ENCODE measurements around the gene HDHD3.
"Not testable (repeated sequence)": the region's sequence is repeated elsewhere in the genome, so short reads cannot be mapped to it uniquely, and the experiment has no call there.

Gene HDHD3

DNA sequence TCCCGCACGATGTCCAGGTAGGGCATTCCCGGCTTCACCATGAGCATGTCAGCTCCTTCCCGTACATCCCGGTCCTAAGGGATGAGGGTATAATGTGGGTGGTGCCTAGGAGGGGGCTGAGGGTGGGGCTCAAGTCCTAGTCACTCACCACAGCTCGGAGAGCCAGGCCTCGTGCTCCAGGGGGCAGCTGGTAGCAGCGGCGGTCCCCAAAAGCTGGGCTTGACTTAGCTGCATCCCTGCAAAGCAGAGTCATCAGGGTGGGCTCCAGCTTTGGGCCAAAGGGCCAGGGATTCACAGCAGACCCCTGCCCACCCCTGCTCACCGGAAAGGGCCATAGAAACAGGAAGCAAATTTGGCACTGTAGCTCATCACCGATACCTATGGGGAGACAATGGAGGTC lies 12.7 kb upstream of the HDHD3 start:
- no peak for DNase-seq (ENCODE audit: low read depth, low spot score)

DNA sequence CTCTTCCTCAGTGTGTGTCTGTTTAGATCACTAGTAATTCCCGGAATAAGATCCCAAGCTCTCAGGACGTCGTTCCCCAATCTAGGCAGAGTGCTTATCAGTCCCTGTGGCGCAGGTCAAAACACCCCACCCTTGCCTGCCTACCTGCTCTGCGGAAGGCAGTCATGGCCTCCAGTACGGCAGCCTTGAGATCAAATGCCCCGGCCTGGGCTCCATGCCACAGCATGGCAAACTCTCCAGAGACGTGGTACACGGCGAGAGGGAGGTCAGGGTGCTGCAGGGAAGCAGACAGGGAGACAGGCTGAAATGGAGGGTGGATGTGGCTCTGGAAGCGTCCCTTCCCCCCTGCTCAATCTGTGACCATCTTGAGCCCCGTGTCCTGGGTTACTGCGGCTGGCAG lies 12.0 kb upstream of the HDHD3 start:
- no peak for DNase-seq (ENCODE audit: low read depth, low spot score)

DNA sequence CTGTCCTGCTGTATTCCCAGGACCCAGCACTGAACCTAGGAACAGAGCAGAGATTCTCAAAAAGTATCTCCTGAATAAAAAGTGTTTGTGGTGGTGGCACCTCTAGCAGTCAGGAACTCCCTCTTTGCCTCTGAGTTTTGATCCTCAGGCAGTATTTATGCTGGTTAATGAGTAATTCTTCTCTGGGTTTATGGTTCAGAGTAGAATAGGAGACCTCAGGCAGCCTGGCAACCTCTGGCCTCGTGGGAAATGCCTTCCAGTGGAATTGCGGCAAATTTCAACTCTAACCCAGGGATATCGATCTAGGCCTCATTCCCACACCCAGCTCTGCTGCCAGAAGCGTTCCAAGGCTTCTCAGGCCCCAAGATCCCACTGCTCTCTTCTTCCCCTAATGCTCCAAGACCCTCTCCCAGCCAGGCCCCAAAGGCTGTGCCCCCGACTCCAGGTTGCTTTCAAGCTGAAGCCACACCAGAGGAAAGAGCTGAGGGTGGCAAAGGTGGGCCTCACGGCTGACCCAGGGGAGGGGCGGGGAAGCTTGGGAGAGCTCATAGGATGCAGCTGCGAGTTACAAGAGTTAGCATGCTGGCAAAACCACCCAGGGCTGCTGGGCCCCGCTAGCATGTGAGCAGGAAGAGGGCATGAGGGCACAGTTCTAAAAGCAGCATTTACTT lies 10.9 kb upstream of the HDHD3 start:
- no peak for DNase-seq (ENCODE audit: low read depth, low spot score)

DNA sequence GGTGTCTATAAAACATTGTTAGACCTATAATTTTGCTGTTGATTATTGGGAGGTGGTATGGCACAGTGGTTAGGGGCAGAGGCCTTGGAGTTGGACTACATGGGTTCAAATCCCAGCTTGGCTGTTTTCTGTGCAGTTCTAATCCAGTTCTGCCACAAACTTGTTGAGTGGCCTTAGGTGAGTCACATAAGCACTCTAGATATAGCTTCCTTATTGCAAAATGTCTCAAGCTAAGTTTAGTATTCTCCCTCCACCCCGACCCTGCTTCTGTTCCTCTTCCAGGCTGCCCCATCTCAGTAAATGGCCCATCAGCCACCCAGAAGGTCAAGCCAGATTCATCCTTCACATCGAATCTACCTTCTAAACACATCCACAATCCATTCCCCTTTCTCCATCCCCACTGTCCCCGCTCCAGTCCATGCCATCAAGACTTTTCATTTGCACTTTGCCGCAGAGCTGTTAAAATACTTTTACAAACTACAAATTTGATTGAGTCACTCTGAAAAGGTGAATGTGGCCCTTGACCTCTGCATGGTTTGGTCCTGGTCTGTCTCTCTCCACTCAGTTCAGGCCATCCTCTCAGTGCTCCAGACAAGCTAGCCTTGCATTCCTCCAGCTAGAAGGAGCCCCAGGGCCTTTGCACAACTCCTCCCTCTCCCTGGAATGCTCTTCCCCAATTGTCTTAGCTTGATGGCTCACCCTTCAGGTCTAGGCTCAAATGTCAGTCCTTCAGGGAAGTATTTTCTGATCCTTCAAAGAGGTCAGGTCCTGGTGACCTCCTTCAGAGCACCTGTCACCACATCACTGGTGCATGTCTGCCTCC lies 10.0 kb upstream of the HDHD3 start:
- DNase-seq (ENCODE audit: low read depth, low spot score), result no peak

DNA sequence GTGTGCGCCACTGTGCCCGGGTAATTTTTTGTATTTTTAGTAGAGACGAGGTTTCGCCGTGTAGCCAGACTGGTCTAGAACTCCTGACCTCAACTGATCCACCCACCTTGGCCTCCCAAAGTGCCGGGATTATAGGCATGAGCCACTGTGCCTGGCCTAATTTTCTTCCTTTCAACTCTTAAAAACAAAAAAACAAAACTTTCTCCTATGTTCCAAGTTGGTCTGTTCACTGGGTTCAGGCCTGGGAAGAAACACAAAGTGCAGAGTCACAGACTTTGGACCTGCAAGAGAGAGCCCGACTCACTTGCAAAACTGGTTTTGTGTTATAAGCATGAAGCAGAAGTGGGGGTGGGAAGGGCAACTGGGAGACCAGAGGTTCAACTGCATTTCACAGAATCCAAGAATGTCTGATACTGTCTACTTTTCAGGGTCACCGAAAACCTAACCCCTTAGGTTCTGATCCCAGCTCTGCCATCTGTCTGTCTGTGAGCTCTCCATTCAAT lies 5.2 kb upstream of the HDHD3 start:
- no peak for DNase-seq (ENCODE audit: low read depth, low spot score)

DNA sequence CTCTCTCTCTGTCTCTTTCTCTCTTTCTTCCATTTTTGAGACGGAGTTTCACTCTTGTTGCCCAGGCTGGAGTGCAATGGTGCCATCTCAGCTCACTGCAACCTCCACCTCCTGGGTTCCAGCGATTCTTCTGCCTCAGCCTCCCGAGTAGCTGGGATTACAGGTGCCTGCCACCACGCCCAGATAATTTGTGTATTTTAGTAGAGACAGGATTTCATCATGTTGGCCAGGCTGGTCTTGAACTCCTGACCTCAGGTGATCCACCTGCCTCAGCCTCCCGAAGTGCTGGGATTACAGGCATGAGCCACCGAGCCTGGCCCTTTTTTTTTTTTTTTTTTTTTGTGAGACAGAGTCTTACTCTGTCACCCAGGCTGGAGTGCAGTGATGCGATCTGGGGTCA lies 4.7 kb upstream of the HDHD3 start:
- DNase-seq (ENCODE audit: low read depth, low spot score), result not testable (repeated sequence)

DNA sequence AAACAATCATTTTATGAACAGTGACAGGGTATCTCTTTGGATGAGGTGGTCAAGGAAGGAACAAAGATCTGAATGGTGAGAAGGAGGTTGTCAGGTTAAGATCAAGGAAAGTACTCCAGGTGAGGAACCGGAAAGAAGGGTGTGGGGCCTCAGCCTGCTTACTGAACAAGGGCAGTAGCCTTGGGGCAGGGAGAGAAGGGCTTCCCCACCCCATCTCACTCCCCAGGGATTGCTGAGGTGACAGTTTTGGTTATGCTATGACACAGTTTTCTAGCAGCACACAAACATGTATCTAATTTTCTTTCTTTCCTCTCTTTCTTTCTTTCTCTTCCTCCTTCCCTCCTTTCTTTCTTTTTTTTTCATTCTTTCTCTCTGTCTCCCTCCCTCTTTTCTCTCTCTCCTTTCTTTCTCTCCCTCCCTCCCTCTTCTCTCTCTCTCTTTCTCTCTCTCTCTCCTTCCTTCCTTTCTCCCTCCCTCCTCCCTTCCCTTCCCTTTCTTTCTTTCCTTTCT lies 4.1 kb upstream of the HDHD3 start:
- no peak for DNase-seq (ENCODE audit: low read depth, low spot score)

DNA sequence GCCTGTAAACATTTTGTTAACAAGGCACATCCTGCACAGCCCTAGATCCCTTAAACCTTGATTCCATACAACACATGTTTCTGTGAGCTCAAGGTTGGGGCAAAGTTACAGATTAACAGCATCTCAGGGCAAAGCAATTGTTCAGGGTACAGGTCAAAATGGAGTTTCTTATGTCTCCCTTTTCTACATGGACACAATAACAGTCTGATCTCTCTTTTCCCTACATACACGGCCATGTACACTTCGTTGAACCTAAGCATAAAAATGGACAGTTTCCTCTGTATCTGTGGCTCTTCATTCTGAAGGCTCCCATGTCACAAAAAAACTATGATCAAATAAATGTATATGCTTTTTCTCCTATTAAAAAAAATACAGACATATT lies 3.0 kb upstream of the HDHD3 start:
- not testable (repeated sequence) for DNase-seq (ENCODE audit: low read depth, low spot score)

DNA sequence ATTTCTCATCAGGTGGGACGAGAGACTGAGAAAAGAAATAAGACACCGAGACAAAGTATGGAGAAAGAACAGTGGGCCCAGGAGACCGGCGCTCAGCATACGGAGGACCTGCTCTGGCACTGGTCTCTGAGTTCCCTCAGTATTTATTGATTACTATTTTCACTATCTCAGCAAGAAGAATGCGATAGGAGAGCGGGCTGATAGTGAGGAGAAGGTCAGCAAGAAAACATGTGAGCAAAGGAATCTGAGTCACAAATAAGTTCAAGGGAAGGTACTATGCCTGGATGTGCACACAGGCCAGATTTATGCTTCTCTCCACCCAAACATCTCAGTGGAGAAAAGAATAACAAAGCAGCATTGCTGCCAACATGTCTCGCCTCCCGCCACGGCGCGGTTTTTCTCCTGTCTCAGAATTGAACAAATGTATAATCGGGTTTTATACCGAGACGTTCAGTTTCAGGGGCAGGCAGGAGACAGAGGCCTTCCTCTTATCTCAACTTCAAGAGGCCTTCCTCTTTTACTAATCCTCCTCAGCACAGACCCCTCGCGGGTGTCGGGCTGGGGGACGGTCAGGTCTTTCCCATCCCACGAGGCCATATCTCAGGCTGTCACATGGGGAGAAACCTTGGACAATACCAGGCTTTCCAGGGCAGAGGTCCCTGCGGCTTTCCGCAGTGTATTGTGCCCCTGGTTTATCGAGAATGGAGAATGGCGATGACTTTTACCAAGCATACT lies 2.5 kb upstream of the HDHD3 start:
- DNase-seq (ENCODE audit: low read depth, low spot score), result not testable (repeated sequence)

DNA sequence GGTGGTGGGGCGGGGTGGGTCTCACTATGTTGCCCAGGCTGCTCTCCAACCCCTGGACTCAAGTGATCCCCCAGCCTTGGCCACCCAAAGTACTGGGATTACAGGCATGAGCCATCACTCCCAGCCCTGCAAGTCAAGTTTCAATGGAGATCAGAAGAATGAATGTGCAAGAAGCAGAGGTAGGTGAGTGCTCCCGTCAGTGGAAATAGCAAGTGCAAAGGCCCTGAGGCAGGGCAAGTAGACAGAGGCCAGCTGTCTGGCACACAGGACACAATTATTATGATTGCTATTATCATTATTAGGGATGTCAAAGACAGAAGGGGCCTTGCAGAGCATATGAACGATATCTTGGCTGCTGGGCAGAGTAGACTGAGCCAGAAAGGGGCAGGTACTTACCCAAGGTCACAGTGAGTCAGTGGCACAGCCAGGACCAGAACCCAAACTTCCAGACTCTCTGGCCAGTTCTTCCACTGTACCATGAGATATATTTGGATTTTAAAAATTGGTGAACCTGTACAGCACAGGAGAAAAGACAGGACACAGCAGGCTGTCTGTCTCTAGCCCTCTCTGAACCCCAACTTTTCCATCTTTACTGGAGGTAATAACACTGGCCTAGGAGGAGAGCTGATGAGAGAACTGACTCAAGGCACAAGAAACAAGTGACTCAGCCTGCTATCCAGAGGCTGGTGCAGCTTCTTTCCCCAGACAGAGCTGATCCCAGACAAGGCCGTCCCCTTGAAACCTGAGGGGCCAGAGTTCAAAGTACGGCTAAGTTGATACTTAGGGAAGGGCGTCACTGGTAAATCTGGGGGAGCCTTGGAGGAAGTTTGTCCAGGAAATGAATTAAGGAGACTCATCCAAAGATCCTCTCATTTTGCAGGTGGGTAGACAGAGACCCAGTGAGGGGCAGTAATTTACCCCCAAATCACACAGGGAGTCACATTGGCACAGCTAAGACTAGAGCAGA lies 1.4 kb downstream of the HDHD3 start:
- no peak for DNase-seq (ENCODE audit: low read depth, low spot score)

DNA sequence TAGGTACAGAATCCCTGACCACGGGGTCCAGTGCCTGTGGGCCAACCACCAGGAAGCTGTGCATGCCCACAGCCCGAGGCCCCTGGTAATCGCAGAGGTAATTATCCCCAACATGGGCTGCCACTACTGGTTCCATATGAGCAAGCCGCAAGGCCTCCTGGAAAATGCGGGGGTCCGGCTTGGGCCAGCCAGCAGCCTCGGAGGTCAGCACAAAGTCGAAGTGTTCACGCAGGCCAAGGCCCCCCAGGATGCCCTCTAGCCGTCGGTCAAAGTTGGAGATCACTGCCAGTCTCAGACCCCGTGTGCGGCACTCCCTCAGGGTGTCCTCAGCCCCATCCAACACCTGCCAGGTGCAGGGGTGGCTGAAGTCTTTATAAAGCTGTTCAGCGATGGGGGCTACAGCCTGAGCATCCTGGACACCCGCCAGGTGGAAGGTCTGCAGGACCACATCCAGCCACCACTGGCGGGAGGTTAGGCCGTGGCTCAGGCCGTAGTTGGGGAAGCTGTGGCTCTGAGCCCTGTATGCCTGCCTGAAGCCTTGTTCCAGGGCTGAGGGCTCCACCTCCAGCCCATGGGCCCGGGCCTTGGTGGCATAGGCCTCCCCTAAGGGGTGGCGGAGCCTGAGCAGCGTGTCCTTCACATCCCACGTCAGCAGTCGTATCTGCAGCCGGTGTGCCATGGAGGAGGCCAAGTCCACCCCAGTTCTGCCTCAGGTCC lies 3.0 kb downstream of the HDHD3 start:
- DNase-seq (ENCODE audit: low read depth, low spot score), result no peak

DNA sequence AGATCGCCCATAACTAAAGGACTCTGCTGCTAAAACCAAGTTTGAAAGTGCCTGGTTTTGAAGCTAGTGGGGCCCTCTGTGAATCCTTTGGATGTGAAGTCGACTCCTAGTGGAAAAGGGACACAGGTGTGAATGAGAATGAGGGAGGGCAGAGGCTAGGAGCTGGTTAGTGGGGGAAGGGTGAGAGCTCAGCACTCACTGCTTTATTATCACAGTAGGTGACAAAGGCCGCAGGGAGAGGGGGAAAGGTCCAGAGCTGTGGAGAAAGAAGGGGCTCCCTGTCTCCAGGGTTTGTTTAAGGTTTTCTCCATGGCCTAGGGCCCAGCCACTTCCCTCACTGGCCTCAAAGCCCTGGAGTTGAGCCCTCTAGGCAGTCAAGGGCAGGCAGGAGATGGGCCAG lies 3.5 kb downstream of the HDHD3 start:
- DNase-seq (ENCODE audit: low read depth, low spot score), result no peak

DNA sequence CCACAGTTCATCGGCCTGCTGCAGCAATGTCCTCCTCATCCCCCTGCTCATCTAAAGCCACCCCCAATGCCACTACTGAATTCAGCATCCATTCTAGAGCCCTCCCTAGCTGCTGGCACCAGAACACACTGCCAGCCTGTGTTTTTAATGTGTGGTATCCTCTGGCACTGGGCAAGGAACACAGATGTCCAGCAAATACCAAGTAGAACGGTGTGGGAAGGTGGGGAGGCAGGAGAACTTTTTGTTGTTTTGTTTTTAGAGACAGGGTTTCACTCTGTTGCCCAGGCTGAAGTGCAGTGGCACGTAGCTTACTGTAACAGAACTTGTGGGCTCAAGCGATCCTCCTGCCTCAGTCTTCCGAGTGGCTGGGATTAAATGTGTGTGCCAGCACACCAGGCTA lies 4.7 kb downstream of the HDHD3 start:
- no peak for DNase-seq (ENCODE audit: low read depth, low spot score)

DNA sequence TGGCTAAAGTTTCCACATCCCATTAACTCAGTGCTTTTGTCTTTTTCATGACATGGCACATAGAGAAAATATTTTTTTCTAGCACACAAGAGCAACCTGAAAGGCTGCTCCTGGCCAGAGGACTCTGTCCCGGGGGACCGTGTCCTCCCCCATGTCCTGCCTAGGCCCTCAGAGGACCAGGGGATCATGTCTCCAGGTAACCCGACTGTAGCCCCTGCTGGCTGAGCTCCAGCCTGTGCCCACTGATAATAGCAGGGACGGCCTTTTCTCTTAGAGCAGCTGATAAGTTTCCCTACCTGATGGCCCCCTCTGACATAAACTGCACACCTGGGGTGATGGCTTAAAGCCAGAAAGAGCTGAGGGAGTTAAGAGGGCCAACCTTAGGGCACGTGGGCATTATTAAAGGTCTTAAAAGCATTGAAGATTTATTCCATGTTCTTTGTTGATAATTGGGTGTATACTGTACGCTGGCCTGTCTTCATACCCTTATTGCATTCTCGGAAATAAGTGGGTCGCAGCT lies 5.9 kb downstream of the HDHD3 start:
- no peak for DNase-seq (ENCODE audit: low read depth, low spot score)

DNA sequence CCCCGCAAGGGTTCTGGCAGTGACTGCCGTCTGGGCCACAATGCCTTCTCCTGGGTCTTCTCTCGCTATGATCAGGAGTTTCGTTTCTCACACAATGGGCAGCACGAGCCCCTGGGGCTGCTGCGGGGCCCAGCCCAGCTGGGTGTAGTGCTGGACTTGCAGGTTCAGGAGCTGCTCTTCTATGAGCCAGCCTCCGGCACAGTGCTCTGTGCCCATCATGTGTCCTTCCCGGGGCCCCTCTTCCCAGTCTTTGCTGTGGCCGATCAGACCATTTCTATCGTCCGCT lies 7.0 kb downstream of the HDHD3 start:
- DNase-seq (ENCODE audit: low read depth, low spot score), result no peak

DNA sequence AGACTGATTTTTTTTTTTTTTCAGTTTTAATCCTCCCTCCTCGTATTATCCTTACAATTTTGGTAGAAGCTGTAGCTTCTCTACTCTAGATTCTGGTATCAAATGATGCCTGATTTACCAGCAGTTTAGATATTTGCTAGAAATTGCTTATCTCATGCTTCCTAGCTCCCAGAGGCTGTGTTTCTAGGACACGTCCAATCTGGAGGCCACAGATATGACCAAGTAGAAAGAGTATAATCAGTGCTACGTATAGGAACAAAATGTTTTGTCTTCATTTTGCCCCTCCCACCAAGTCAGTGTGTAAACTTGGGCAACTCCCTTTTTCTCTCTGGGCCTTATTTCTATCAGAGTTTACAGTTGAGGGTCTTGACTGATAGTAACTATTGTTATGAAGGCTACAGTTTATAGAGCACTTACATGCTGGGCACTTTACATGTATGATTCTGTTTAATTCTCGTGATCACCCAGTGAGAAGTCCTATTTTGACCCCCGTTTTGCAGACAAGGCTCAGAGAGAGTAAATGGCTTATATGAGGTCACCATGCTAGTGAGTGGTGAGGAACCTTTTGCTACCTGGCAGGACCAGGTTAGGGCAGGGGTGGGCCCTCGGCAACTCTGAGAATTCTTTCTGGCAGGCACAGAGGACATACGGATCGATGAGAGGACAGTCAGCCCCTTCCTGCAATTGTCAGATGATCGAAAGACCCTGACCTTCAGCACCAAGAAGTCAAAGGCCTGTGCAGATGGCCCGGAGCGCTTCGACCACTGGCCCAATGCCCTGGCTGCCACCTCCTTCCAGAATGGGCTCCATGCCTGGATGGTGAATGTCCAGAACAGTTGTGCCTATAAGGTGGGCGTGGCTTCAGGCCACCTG lies 7.6 kb downstream of the HDHD3 start:
- no peak for DNase-seq (ENCODE audit: low read depth, low spot score)

DNA sequence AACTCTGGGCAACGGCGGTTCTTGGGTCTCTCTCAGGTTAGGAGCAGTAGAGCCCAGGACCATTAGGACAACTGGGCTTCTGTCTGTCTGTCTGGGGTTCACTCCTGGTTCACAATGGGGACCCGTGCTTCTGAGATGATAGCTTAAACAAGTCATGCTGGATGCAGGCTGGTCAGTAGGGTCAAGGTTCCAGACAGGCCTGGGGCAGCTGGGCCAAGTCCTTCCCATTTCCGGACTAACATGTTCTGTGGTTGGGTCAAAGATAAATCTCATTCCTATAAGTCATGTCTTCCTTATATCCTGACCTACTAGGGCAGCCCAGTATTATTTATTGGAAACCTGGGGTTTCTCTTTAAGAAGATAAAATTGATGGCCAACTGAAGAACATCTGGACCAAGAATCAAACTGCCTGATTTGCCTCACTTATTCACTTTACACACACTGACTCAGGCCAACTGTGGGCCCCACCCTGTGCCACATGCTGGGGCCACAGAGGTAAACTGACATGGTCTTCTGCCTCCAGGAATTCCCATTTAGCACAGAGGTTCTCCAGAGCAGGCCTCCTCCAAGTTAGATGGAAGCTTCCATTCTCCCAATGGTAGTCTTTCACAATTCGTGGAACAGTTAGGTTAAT lies 8.3 kb downstream of the HDHD3 start:
- DNase-seq (ENCODE audit: low read depth, low spot score), result no peak

DNA sequence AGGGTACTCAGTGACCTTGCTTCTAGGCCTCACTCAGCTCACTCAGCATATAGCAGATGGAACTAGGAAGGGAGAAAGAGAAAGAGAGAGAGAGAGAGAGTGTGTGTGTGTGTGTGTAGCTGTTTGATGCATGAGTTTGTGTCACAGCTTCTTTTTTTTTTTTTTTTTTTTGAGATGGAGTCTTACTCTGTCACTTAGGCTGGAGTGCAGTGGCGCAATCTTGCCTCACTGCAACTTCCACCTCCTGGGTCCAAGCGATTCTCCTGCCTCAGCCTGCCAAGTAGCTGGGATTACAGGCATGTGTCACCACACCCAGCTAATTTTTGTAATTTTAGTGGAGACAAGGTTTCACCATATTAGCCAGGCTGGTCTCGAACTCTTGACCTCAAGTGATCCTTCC lies 11.1 kb downstream of the HDHD3 start:
- DNase-seq (ENCODE audit: low read depth, low spot score), result not testable (repeated sequence)

DNA sequence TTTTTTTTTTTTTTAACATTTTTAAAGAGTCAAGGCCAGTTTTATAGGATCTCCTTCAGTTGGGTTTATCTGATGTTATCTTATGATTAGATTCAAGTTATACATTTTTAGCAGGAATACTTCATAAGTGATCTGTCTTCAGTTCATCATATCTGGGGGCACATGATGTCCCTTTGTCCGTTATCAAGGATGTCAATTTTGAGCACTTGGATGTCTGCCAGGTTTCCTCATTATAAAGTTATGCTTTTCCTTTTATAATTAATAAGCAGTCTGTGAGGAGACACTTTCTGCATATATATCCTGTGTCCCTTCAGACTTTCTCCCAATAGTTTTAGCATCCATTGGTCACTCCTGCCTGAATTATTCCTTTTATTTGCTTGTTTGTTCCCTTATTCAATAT lies 11.8 kb downstream of the HDHD3 start:
- DNase-seq (ENCODE audit: low read depth, low spot score), result no peak

All from activated naive CD8-positive, alpha-beta T cell treated with anti-CD3 and anti-CD28 coated beads, Interleukin-2, amount 50 U/mL, for 16 hours (primary cell).